ENCODE measurements around the gene NME5.
A peak's percentile ranks its signal among the peaks of the same experiment; 100 is the strongest.

The NME5 gene

GRCh38 chr5:138138949-138139780 is at the start of gene NME5:
Gene NME5 (minus strand): TSS chr5:138139428. CDS start chr5:138138780, 648 bp downstream.
- peak within 1 kb of the TSS; percentile 58 for H3K4me3 ChIP-seq (replicated peaks; ENCODE audit: low read depth, low read length)
- TF ChIP-seq CTCF (IDR thresholded peaks at IDR 0.05; ENCODE audit: low read length, missing control alignments): no peak
- peak; percentile 69 for DNase-seq (ENCODE audit: low read depth)

- no peak for DNase-seq (ENCODE audit: low read depth)
- no peak for TF ChIP-seq CTCF (IDR thresholded peaks at IDR 0.05; ENCODE audit: low read length, missing control alignments)
- no peak overlapping the region for H3K4me3 ChIP-seq (replicated peaks; ENCODE audit: low read depth, low read length)
Observed at GRCh38 chr5:138188626-138189025, 49.4 kb upstream of the NME5 start.

GRCh38 chr5:138186002-138186447 is 46.8 kb upstream of the NME5 start:
- no peak overlapping the region for H3K4me3 ChIP-seq (replicated peaks; ENCODE audit: low read depth, low read length)
- TF ChIP-seq CTCF (IDR thresholded peaks at IDR 0.05; ENCODE audit: low read length, missing control alignments): no peak
- DNase-seq (ENCODE audit: low read depth): no peak

- no peak overlapping the region for H3K4me3 ChIP-seq (replicated peaks; ENCODE audit: low read depth, low read length)
- TF ChIP-seq CTCF (IDR thresholded peaks at IDR 0.05; ENCODE audit: low read length, missing control alignments): no peak
- no peak for DNase-seq (ENCODE audit: low read depth)
Observed at GRCh38 chr5:138182808-138183207, 43.6 kb upstream of the NME5 start.

- H3K4me3 ChIP-seq (replicated peaks; ENCODE audit: low read depth, low read length): no peak overlapping the region
- no peak for TF ChIP-seq CTCF (IDR thresholded peaks at IDR 0.05; ENCODE audit: low read length, missing control alignments)
Observed at GRCh38 chr5:138180841-138181240, 41.6 kb upstream of the NME5 start.

GRCh38 chr5:138180183-138180782 is 41.1 kb upstream of the NME5 start:
- peak; percentile 47 for TF ChIP-seq CTCF (IDR thresholded peaks at IDR 0.05; ENCODE audit: low read length, missing control alignments)
- peak overlapping the region; percentile 100 for H3K4me3 ChIP-seq (replicated peaks; ENCODE audit: low read depth, low read length)
- DNase-seq (ENCODE audit: low read depth): peak; percentile 80

More at GRCh38 chr5:138180841-138181240, 41.6 kb upstream of the NME5 start:
- no peak for DNase-seq (ENCODE audit: low read depth)

Data from fibroblast of pulmonary artery (primary cell).